Measurements from ENCODE around the gene AGO3.
A peak's percentile ranks its signal among the peaks of the same experiment; 100 is the strongest.

The AGO3 gene

GRCh38 chr1:36084497-36085115 is 153.7 kb downstream of the AGO3 start:
- no peak for DNase-seq

GRCh38 chr1:36085126-36085525 is 154.2 kb downstream of the AGO3 start:
- no peak for DNase-seq

- no peak for DNase-seq
Observed at GRCh38 chr1:36085686-36086526, 155.0 kb downstream of the AGO3 start.

- no peak for DNase-seq
Observed at GRCh38 chr1:36086529-36087232, 155.8 kb downstream of the AGO3 start.

- no peak for DNase-seq
Observed at GRCh38 chr1:36087233-36088123, 156.6 kb downstream of the AGO3 start.

GRCh38 chr1:36088265-36088576 is 157.3 kb downstream of the AGO3 start:
- no peak for DNase-seq

- peak; percentile 66 for DNase-seq
Observed at GRCh38 chr1:36088577-36089392, 157.9 kb downstream of the AGO3 start, which contains the start of gene ADPRS. Gene ADPRS, plus strand, starts transcription at chr1:36088892. Its CDS starts 13 bp downstream, at chr1:36088905.

- no peak for DNase-seq
Observed at GRCh38 chr1:36089393-36090121, 158.7 kb downstream of the AGO3 start.

- DNase-seq, result no peak
Observed at GRCh38 chr1:36091141-36091540, 160.2 kb downstream of the AGO3 start.

- no peak for DNase-seq
Observed at GRCh38 chr1:36091698-36092097, 160.8 kb downstream of the AGO3 start.

- DNase-seq, result no peak
Observed at GRCh38 chr1:36092166-36092797, 161.4 kb downstream of the AGO3 start.

- DNase-seq, result no peak
Observed at GRCh38 chr1:36092798-36093185, 161.9 kb downstream of the AGO3 start.

GRCh38 chr1:36093226-36093625 is 162.3 kb downstream of the AGO3 start:
- DNase-seq, result no peak

GRCh38 chr1:36093929-36094328 is 163.0 kb downstream of the AGO3 start:
- no peak for DNase-seq

- DNase-seq, result no peak
Observed at GRCh38 chr1:36094621-36095061, 163.7 kb downstream of the AGO3 start.

- no peak for DNase-seq
Observed at GRCh38 chr1:36095760-36096405, 165.0 kb downstream of the AGO3 start.

- DNase-seq, result no peak
Observed at GRCh38 chr1:36096500-36097432, 165.9 kb downstream of the AGO3 start.

- no peak for DNase-seq
Observed at GRCh38 chr1:36097693-36098585, 167.0 kb downstream of the AGO3 start.
